AG04450 (cell line): ENCODE data around the gene SH2D6. TPM values are rescaled to one million over a fixed set of nuclear protein-coding genes. Genes with fewer than 3 reads are reported as not detected.

Source experiments
- CTCF ChIA-PET: fragments of 300-600, 350-600 bp; formaldehyde crosslinking; extraction: SDS; loops from one replicate; lab custom pipeline; 2022; ENCODE audit warnings: antibody characterized with exemption, inconsistent platforms; lab: Charles Lee
- POLR2A ChIA-PET: fragments of 350-600 bp; formaldehyde crosslinking; extraction: SDS; loops from one replicate; lab custom pipeline; 2021; ENCODE audit warnings: antibody characterized with exemption, inconsistent platforms; lab: Yijun Ruan, JAX
- DNase-seq: peaks from one replicate; pipeline ENCODE4 v3.0.0-alpha.2; 2011; ENCODE audit warnings: low read depth, low spot score
- H3K27ac ChIP-seq: one replicate; pipeline ENCODE4 v1.5.1; 2012; ENCODE audit warnings: low read depth, low read length, control low read depth
- H3K27me3 ChIP-seq: one replicate; pipeline ENCODE4 v1.6.0; 2012; ENCODE audit warnings: low read length; ENCODE audit not compliant: control insufficient read depth, insufficient read depth
- H3K4me3 ChIP-seq: 2 replicates; pipeline ENCODE4 v1.5.1; 2011; ENCODE audit warnings: mild to moderate bottlenecking, low read depth, low read length, control low read depth
- H3K9me3 ChIP-seq: 2 replicates; pipeline ENCODE4 v1.5.1; 2012; ENCODE audit warnings: low read length; ENCODE audit not compliant: control insufficient read depth, insufficient read depth
- polyA plus RNA-seq: library from polyadenylated mRNA; depleted of rRNA; stranded (reverse); fragments of >200 nt; gene quantifications from 2 replicates; pipeline ENCODE4 v1.2.3, GENCODE V29; 2011
- TF ChIP-seq, protein P1 (sequence below): IDR thresholded peaks from 2 replicates; pipeline ENCODE4 v1.5.1; 2011; ENCODE audit warnings: low read depth, low read length, control low read depth, inconsistent platforms

The SH2D6 gene
- polyA plus RNA-seq, 1 experiment: 0.10 TPM

DNA sequence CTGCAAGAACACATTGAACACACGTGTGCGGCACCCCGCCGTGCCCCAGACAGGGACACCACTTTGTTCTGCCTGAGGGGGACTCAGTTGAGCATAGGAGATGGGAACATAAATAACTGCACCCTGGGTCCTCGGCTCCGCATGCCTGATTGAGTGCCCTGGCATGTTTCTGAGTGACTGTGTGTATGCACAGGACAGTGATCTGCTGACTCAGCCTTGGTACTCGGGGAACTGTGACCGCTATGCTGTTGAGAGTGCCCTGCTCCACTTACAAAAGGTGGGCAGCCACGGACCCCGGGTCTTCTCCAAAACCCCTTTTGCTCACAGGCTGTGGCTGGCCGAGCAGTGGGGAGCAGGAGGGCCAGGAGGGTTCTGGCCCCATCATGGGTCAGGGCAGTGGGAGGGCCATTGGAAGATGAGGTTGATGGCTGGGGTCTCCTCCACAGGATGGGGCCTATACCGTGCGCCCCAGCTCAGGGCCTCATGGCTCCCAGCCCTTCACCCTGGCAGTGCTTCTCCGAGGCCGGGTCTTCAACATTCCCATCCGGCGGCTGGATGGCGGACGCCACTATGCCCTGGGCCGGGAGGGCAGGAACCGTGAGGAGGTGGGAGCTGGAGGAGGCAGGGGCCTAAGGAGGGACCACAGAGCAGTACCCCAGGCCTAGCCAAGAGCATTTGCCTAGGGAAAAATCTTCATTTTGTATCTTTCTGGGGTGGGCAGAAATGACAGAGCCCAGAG is 16.9 kb downstream of the SH2D6 start:
- no peaks in the 10 kb centered on the region for H3K27me3 ChIP-seq
- H3K4me3 ChIP-seq: no peak overlapping the region
- H3K27ac ChIP-seq: no peak overlapping the region
- TF ChIP-seq, protein P1, sequence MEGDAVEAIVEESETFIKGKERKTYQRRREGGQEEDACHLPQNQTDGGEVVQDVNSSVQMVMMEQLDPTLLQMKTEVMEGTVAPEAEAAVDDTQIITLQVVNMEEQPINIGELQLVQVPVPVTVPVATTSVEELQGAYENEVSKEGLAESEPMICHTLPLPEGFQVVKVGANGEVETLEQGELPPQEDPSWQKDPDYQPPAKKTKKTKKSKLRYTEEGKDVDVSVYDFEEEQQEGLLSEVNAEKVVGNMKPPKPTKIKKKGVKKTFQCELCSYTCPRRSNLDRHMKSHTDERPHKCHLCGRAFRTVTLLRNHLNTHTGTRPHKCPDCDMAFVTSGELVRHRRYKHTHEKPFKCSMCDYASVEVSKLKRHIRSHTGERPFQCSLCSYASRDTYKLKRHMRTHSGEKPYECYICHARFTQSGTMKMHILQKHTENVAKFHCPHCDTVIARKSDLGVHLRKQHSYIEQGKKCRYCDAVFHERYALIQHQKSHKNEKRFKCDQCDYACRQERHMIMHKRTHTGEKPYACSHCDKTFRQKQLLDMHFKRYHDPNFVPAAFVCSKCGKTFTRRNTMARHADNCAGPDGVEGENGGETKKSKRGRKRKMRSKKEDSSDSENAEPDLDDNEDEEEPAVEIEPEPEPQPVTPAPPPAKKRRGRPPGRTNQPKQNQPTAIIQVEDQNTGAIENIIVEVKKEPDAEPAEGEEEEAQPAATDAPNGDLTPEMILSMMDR: no peak
- CTCF ChIA-PET: no interaction called here
- H3K9me3 ChIP-seq: no peaks in the 10 kb centered on the region; the same call in 1 of the 2 replicates
- POLR2A ChIA-PET: interaction anchor here (0.7 to 6.2 kb wide), 2 partner anchors 71 to 104 kb away, joined by 3 to 81 read pairs; partner anchors contain the start of gene MAT2A
- DNase-seq: no peak

DNA sequence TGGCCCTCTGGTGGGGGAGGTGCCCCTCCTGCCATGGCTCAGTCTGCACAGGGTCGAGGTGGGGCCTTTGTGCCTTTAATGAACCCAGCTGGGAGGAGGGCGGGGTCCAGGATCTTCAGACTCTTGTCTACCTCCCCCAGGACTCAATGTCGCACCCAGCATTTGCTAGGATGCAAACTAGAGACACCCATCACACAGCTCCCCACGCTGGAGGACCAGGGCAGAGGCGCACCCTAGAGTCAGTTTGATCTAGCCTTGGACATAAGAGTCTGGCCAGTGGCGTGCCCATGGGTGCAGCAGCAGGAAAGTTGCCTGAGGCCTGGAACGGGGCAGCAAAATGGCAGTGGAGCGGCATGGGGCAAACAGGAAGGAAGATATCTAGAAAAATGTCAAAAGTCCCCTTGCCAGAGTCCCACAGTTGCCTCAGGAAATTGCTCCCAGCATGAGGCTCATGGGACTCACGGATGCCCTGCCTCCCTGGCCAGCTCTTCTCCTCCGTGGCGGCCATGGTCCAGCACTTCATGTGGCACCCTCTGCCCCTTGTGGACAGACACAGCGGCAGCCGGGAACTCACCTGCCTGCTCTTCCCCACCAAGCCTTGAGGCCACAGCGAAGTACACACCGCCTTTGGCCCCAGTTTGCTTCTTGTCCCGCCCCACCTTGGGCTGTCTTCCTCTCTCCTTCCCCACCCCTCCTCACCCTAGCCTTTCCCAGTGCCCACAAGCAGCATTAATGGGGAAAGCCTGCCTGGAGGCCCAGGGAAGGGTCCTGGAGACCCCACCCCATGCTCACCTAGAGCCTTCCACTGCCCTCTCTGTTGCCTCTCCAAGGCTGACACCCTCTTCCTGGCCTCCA is 17.7 kb downstream of the SH2D6 start:
- H3K4me3 ChIP-seq: no peak overlapping the region
- TF ChIP-seq, protein P1: no peak
- no peaks in the 10 kb centered on the region for H3K27me3 ChIP-seq
- ChIA-PET CTCF (no interaction called here), POLR2A (interaction anchor here (1.2 to 6.2 kb wide), 2 partner anchors 70 to 104 kb away, joined by 3 to 81 read pairs; partner anchors contain the start of gene MAT2A)
- H3K9me3 ChIP-seq: no peaks in the 10 kb centered on the region
- H3K27ac ChIP-seq: peak overlapping the region; percentile 70
- DNase-seq: no peak

DNA sequence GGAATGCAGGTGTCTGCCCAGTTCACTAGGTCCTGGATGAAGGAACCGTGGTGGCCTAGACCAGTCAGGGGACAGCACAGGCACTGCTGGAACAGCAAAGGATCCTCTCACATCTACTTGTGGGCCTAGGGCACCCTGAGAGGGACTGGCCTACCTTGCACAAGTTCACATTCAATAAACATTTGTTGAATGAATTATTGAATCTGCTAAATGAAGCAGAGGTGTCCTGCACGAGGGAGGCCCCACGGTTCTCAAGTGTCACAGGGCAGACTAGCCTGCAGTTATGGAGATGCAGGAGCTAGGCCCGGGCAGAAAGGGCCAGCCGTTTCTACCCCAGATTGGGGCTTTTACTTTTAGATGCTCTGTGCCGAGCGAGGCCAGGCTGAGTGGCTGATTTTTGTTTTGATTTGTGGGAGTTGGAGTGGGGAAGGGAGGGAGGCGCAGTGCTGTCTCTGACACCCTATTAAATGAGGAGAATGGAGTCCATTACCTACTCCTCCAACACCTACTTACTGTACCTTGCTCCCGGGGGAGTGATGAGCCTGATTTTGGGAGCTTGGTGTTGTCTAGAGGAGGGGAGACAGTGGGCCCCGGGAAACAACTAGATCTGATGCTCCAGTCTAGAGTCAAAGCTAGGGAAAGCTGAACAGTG is 18.4 kb downstream of the SH2D6 start:
- H3K4me3 ChIP-seq: no peak overlapping the region
- POLR2A ChIA-PET: interaction anchor here (0.5 to 2.3 kb wide), 8 partner anchors 34 to 124 kb away, joined by 3 to 51 read pairs (median 3); partner anchors contain the start of gene MAT2A
- TF ChIP-seq, protein P1: no peak
- DNase-seq: no peak
- H3K27ac ChIP-seq: peak overlapping the region; percentile 70
- no peaks in the 10 kb centered on the region for H3K9me3 ChIP-seq
- CTCF ChIA-PET: interaction anchor here (1.0 kb wide), 1 partner anchor 200 kb away, joined by 4 read pairs; no protein-coding TSS in a partner anchor
- H3K27me3 ChIP-seq: no peaks in the 10 kb centered on the region

DNA sequence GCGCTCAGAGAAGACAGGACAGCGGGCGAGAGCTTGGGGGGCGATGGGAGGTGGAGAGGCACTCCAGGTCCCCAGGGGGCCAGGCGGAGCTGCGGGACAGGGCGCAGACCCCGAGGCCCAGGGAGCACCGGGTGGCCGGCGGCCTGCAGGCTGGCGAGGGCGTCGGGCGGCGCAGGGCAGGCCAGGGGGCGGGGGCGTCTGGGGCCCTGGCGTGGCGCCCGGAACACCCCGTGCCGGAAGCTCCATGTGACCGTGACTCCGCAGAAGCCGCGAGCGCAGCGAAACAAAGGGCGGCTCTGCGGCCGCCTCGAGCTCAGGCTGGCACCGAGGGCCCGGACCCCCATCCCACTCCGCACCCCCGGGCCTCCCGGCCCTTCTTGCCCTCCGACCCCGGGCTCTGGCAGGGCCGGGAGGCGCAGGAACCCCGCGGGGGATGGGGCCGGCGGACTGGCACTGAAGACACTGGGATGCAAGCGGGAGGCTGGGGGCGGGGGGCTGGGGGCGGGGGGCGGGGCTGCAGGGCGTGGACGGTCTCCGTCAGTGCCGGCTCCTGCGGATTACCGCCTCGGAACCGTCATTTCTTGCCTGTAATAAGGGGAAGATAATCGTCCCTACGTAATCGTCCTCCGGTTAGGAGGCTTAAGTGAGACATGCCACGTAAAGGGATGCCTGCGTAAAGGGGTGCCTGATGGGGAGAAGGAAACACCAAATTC is 19.1 kb downstream of the SH2D6 start:
- H3K27me3 ChIP-seq: no peaks in the 10 kb centered on the region
- H3K9me3 ChIP-seq: no peaks in the 10 kb centered on the region
- H3K27ac ChIP-seq: peak overlapping the region; percentile 89
- ChIA-PET CTCF (interaction anchor here (1.0 kb wide), 1 partner anchor 200 kb away, joined by 4 read pairs; no protein-coding TSS in a partner anchor), POLR2A (interaction anchor here (0.5 to 2.3 kb wide), 13 partner anchors 16 to 125 kb away, joined by 3 to 51 read pairs (median 4); partner anchors contain the start of gene MAT2A)
- no peak for DNase-seq
- H3K4me3 ChIP-seq: peak overlapping the region; percentile 50
- TF ChIP-seq, protein P1: no peak
